Endothelial cell of umbilical vein (primary cell): ENCODE results near the gene UNC5C. TPM values are rescaled to one million over a fixed set of nuclear protein-coding genes. Genes with fewer than 3 reads are reported as not detected.

Source experiments
- BruUV-seq: library from RNA; stranded (reverse); fragments of 400-500 nt; replicated peaks from 2 replicates; lab custom pipeline; 2021; lab: Mats Ljungman, UMichigan
- CTCF ChIA-PET: fragments of 300-600, 350-600 bp; sonication (Branson Sonifier 250); formaldehyde crosslinking; loops from one replicate; lab custom pipeline; 2021; ENCODE audit warnings: antibody characterized with exemption, inconsistent platforms; lab: Charles Lee
- POLR2A ChIA-PET: fragments of 300-600, 350-600 bp; sonication (Branson Sonifier 250); formaldehyde crosslinking; loops from one replicate; lab custom pipeline; 2021; ENCODE audit warnings: antibody characterized with exemption, inconsistent platforms; lab: Charles Lee
- DNase-seq: peaks from one replicate; pipeline ENCODE4 v3.0.0-alpha.2; 2011; ENCODE audit warnings: low read depth, low spot score
- FAIRE-seq: peaks from 2 replicates; lab custom pipeline; 2011; peaks lifted over from hg19 to GRCh38; lab: Jason Lieb, UNC
- H2AFZ ChIP-seq: 2 replicates; pipeline ENCODE4 v1.6.0; 2012; ENCODE audit warnings: low read depth, low read length, control low read depth, inconsistent platforms
- H3K27ac ChIP-seq: 2 replicates; pipeline ENCODE4 v1.5.1; 2011; ENCODE audit warnings: low read depth, mild to moderate bottlenecking, control low read depth, low read length, moderate library complexity; ENCODE audit not compliant: insufficient read depth
- H3K27me3 ChIP-seq, 2 experiments: 2 replicates each; pipeline versions ENCODE4 v1.6.0 to v1.6.1; 2011; ENCODE audit warnings: low read length in 2 of 2, mixed read lengths in 1 of 2; ENCODE audit not compliant: control insufficient read depth in 2 of 2, insufficient read depth in 2 of 2
- H3K36me3 ChIP-seq, 2 experiments: 2 replicates in 1 of 2; 3 replicates in 1 of 2; pipeline ENCODE4 v1.5.1; 2011; ENCODE audit warnings: low read length in 2 of 2, mild to moderate bottlenecking in 1 of 2, moderate library complexity in 1 of 2; ENCODE audit not compliant: control insufficient read depth in 2 of 2, insufficient read depth in 2 of 2; ENCODE audit errors: extremely low read depth in 1 of 2
- H3K4me1 ChIP-seq: 3 replicates; pipeline ENCODE4 v1.5.1; 2011; ENCODE audit warnings: mild to moderate bottlenecking, low read length; ENCODE audit not compliant: control insufficient read depth, insufficient read depth; ENCODE audit errors: extremely low read depth
- H3K4me2 ChIP-seq: 2 replicates; pipeline ENCODE4 v1.6.1; 2011; ENCODE audit warnings: low read length, control low read depth, mixed read lengths; ENCODE audit not compliant: insufficient read depth
- H3K4me3 ChIP-seq, 3 experiments: fragments of 200-600 bp in 1 of 3; sonication (generic), shearing (Covaris generic) in 1 of 3; replicated peaks in 1 of 3; 2 replicates each; pipeline ENCODE4 v1.5.1; 2011 to 2016; ENCODE audit warnings: control low read depth in 3 of 3, low read length in 3 of 3, mild to moderate bottlenecking in 2 of 3, inconsistent platforms in 1 of 3, low read depth in 1 of 3, moderate library complexity in 1 of 3; ENCODE audit not compliant: insufficient read depth in 1 of 3
- H3K79me2 ChIP-seq: 2 replicates; pipeline ENCODE4 v1.6.0; 2012; ENCODE audit warnings: low read length, inconsistent platforms; ENCODE audit not compliant: control insufficient read depth, insufficient read depth
- H3K9ac ChIP-seq: replicated peaks from 2 replicates; pipeline ENCODE3; 2011; ENCODE audit warnings: low read length, control low read depth; ENCODE audit not compliant: insufficient read depth; ENCODE audit errors: extremely low read depth
- H3K9me1 ChIP-seq: replicated peaks from 3 replicates; pipeline ENCODE4 v1.6.0; 2011; ENCODE audit warnings: mild to moderate bottlenecking, low read length; ENCODE audit not compliant: control insufficient read depth, insufficient read depth; ENCODE audit errors: extremely low read depth
- H3K9me3 ChIP-seq: replicated peaks from 2 replicates; pipeline ENCODE4 v1.5.1; 2012; ENCODE audit warnings: low read length, inconsistent platforms; ENCODE audit not compliant: control insufficient read depth, insufficient read depth
- H4K20me1 ChIP-seq: replicated peaks from 2 replicates; pipeline ENCODE3; 2011; ENCODE audit warnings: mild to moderate bottlenecking, low read length; ENCODE audit not compliant: control insufficient read depth, insufficient read depth; ENCODE audit errors: extremely low read depth
- EZH2 ChIP-seq: IDR thresholded peaks from 2 replicates; pipeline ENCODE4 v1.6.1; 2012; ENCODE audit warnings: borderline replicate concordance, low read depth, mild to moderate bottlenecking, moderate library complexity, low read length, inconsistent platforms; ENCODE audit not compliant: severe bottlenecking
- FOS ChIP-seq: IDR thresholded peaks from 2 replicates; pipeline ENCODE4 v1.6.1; 2011; ENCODE audit warnings: mild to moderate bottlenecking, low read length, moderate library complexity, borderline replicate concordance; ENCODE audit not compliant: insufficient read depth
- GATA2 ChIP-seq: IDR thresholded peaks from 2 replicates; pipeline ENCODE4 v1.7.0; 2011; ENCODE audit warnings: low read depth, mild to moderate bottlenecking, moderate library complexity, mixed read lengths, low read length; ENCODE audit not compliant: insufficient read length, insufficient read depth
- JUN ChIP-seq: IDR thresholded peaks from 2 replicates; pipeline ENCODE4 v1.6.1; 2011; ENCODE audit warnings: borderline replicate concordance, low read depth; ENCODE audit not compliant: insufficient read length, insufficient read depth
- MYC ChIP-seq: IDR thresholded peaks from one replicate; pipeline ENCODE4 v1.6.1; 2011; ENCODE audit warnings: mild to moderate bottlenecking, low read depth, low read length
- POLR2A ChIP-seq: IDR thresholded peaks from 2 replicates; pipeline ENCODE4 v1.6.1; 2012; ENCODE audit warnings: low read depth, mild to moderate bottlenecking, control low read depth, low read length
- POLR2AphosphoS5 ChIP-seq: IDR thresholded peaks from 2 replicates; pipeline ENCODE4 v1.6.1; 2012; ENCODE audit warnings: low read depth, mild to moderate bottlenecking, control low read depth, low read length, moderate library complexity; ENCODE audit not compliant: insufficient read depth
- dilution Hi-C: fragments of 300-500 bp; cut with MboI; formaldehyde crosslinking; loops from one replicate; pipeline ENCODE4 v1.15.0; 2019; ENCODE audit warnings: low sequenced_read_pairs; ENCODE audit not compliant: extremely low pct_ligation_motif_present
- intact Hi-C: fragments of 100-400 bp; cut with micrococcal nuclease; formaldehyde crosslinking; loops from one replicate; pipeline ENCODE4 v1.10.0; 2022
- polyA plus RNA-seq, 4 experiments: library from polyadenylated mRNA; depleted of rRNA in 3 of 4; stranded (reverse) in 3 of 4; unstranded in 1 of 4; fragments of >200 nt; gene quantifications; 2 replicates each; pipeline versions ENCODE4 v1.2.1 to v1.2.3, GENCODE V29; 2011 to 2012; ENCODE audit warnings: missing spikeins in 1 of 4
- total RNA-seq: library from RNA; stranded (reverse); gene quantifications from 2 replicates; pipeline ENCODE4 v1.2.3, GENCODE V29; 2021
- TF ChIP-seq, protein P1 (sequence below), 2 donors: IDR thresholded peaks; 1 replicate in 1 of 2; 2 replicates in 1 of 2; pipeline ENCODE4 v1.5.1; 2011; ENCODE audit warnings: low read length in 2 of 2, mild to moderate bottlenecking in 2 of 2, moderate library complexity in 2 of 2, control low read depth in 1 of 2, inconsistent platforms in 1 of 2, low read depth in 1 of 2; ENCODE audit not compliant: insufficient read depth in 1 of 2; ENCODE audit errors: extremely low read depth in 1 of 2
- TF ChIP-seq, protein P2 (sequence below): IDR thresholded peaks from 2 replicates; pipeline ENCODE4 v1.6.1; 2011; ENCODE audit not compliant: insufficient read depth, insufficient read length

The UNC5C gene
- total and polyA plus RNA-seq, 2 donors (not counting 3 experiments of a cell fraction or from before 2014, with no cell fraction given), result 0.44 to 0.53 TPM

DNA sequence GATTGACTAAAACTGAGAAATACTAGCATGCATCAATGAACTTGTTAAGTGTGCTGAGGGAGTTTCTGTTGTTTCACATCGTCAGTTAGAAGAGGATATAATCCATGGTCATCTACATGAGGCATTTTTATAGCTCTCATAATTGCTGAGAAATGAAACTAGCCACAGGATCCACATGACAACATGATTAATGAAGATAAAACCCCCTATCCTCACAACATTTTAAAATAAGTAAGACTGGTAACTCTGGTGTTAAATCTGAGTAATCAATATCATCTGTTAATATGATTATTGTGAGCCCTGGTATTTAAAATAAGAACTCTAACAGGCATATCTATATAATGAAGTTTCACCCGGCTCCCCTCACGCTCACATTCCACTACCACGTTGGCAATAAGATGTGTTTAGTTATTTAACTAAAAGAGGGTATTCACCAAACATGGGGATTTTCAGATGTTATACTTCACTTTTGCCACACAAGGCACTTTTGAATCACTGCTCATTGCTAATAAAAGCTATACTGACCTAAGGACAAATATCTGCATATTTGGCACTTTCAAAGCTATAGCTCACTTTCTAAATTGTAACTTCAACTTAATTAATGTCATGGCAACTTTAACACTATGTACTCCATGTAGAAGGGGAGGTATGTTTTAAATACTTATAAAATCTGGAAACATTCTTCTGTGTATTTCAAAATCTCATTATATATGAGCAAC lies 6.7 kb downstream of the UNC5C start:
- no peak for FAIRE-seq
- POLR2A ChIA-PET, result no interaction called here
- intact Hi-C loops, result loop anchor here (10.0 kb wide), 1 partner anchor 813 kb away; no protein-coding TSS in a partner anchor

More for the DNA sequence above, 6.7 kb downstream of the UNC5C start:
- no peak for DNase-seq
- Histone ChIP-seq H3K9me3 (no peaks in the 10 kb centered on the region), H3K4me2 (no peak overlapping the region), H3K9ac (no peak overlapping the region), H3K27ac (no peak overlapping the region), H4K20me1 (no peaks in the 10 kb centered on the region), H3K27me3 (peaks cover 8 to 10% of the 10 kb centered on the region in 2 experiments), H3K79me2 (no peaks in the 10 kb centered on the region), H3K9me1 (no peaks in the 10 kb centered on the region), H3K4me3 (no peak overlapping the region), H3K4me1 (no peaks in the 10 kb centered on the region), H2AFZ (no peak overlapping the region), H3K36me3 (no peaks in the 10 kb centered on the region)
- dilution Hi-C loops, result no loop called here
- CTCF ChIA-PET, result interaction anchor here (0.7 to 1.0 kb wide), 3 partner anchors 9 to 374 kb away, joined by 3 read pairs; no protein-coding TSS in a partner anchor
- no TSS peak for BruUV-seq
- TF ChIP-seq JUN, result no peak
- TF ChIP-seq FOS, result no peak
- no peak for TF ChIP-seq EZH2
- no peak for TF ChIP-seq MYC
- TF ChIP-seq POLR2A, result no peak
- TF ChIP-seq, protein P1, sequence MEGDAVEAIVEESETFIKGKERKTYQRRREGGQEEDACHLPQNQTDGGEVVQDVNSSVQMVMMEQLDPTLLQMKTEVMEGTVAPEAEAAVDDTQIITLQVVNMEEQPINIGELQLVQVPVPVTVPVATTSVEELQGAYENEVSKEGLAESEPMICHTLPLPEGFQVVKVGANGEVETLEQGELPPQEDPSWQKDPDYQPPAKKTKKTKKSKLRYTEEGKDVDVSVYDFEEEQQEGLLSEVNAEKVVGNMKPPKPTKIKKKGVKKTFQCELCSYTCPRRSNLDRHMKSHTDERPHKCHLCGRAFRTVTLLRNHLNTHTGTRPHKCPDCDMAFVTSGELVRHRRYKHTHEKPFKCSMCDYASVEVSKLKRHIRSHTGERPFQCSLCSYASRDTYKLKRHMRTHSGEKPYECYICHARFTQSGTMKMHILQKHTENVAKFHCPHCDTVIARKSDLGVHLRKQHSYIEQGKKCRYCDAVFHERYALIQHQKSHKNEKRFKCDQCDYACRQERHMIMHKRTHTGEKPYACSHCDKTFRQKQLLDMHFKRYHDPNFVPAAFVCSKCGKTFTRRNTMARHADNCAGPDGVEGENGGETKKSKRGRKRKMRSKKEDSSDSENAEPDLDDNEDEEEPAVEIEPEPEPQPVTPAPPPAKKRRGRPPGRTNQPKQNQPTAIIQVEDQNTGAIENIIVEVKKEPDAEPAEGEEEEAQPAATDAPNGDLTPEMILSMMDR (IDR thresholded peaks at IDR 0.05; ENCODE audit: extremely low read depth in 1 of 2, insufficient read depth in 1 of 2, low read depth in 1 of 2, low read length in 2 of 2), result no peak
- TF ChIP-seq, protein P2, sequence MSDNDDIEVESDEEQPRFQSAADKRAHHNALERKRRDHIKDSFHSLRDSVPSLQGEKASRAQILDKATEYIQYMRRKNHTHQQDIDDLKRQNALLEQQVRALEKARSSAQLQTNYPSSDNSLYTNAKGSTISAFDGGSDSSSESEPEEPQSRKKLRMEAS, result no peak
- no peak for TF ChIP-seq GATA2
- no peak for TF ChIP-seq POLR2AphosphoS5
